ENCODE data around the gene PCDHGB4. TPM values are rescaled to one million over a fixed set of nuclear protein-coding genes. Genes with fewer than 3 reads are reported as not detected.

The PCDHGB4 gene
- total and polyA plus RNA-seq, 2 of the 4 experiments (the other 2 are of a cell fraction) = 10.0 to 17.6 TPM

DNA sequence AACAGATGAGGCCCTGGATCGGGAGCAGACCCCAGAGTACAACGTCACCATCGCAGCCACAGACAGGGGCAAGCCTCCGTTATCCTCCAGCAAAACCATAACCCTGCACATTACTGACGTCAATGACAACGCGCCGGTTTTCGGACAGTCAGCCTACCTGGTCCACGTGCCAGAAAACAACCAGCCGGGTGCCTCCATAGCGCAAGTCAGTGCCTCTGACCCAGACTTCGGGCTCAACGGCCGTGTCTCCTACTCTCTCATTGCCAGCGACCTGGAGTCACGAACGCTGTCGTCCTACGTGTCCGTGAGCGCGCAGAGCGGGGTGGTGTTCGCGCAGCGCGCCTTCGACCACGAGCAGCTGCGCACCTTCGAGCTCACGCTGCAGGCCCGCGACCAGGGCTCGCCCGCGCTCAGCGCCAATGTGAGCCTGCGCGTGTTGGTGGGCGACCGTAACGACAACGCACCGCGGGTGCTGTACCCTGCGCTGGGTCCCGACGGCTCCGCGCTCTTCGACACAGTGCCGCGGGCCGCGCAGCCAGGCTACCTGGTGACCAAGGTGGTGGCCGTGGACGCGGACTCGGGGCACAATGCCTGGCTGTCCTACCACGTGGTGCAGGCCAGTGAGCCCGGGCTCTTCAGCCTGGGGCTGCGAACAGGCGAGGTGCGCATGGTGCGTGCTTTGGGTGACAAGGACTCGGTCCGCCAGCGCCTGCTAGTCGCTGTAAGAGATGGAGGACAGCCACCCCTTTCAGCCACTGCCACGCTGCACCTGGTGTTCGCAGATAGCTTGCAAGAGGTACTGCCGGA, 31.8 kb downstream of the PCDHGB4 start:
- Histone ChIP-seq H3K14ac (replicated peaks; ENCODE audit: low read depth, low read length) (no peak overlapping the region), H3K4me1 (ENCODE audit: control insufficient read depth, insufficient read depth, low read length) (no peaks in the 10 kb centered on the region), H2BK20ac (ENCODE audit: low read depth, low read length) (no peak overlapping the region), H4K5ac (ENCODE audit: low read depth, low read length) (no peak overlapping the region), H3K4me2 (ENCODE audit: low read depth, low read length) (no peak overlapping the region), H3K23ac (ENCODE audit: low read depth, low read length) (no peak overlapping the region), H3K9me1 (ENCODE audit: insufficient read depth, low read length) (no peaks in the 10 kb centered on the region), H3K79me1 (ENCODE audit: low read depth in 1 of 2, low read length in 2 of 2) (peaks cover 23 to 25% of the 10 kb centered on the region in 2 experiments), H3K56ac (ENCODE audit: extremely low read depth, insufficient read depth, low read length) (no peak overlapping the region), H2AFZ (replicated peaks; ENCODE audit: low read length, poor library complexity) (peak overlapping the region; percentile 25), H2BK120ac (ENCODE audit: low read depth, low read length) (no peak overlapping the region), H2AK9ac (replicated peaks; ENCODE audit: low read depth, low read length, poor library complexity) (no peak overlapping the region), H3K36me3 (ENCODE audit: control insufficient read depth, insufficient read depth, low read length) (peaks cover 29% of the 10 kb centered on the region), H3K27ac (ENCODE audit: insufficient read depth, low read length) (no peak overlapping the region), H2AK5ac (ENCODE audit: low read depth, low read length) (no peak overlapping the region), H3K4me3 (ENCODE audit: insufficient read depth, low read depth, low read length) (no peak overlapping the region), H3K4ac (ENCODE audit: low read depth, low read length) (no peak overlapping the region), H3K18ac (ENCODE audit: low read depth, low read length) (no peak overlapping the region), H4K20me1 (ENCODE audit: insufficient read depth, low read length) (no peaks in the 10 kb centered on the region), H4K91ac (ENCODE audit: insufficient read depth, low read depth, low read length) (no peak overlapping the region), H3K9ac (ENCODE audit: low read depth, low read length) (no peak overlapping the region), H2BK15ac (ENCODE audit: low read depth, low read length) (no peak overlapping the region), H3K27me3 (ENCODE audit: control insufficient read depth, insufficient read depth, low read length) (no peaks in the 10 kb centered on the region), H2BK5ac (ENCODE audit: low read depth, low read length, poor library complexity, severe bottlenecking) (no peak overlapping the region), H3K9me3 (ENCODE audit: control insufficient read depth, insufficient read depth, low read length) (peaks cover 53% of the 10 kb centered on the region), H4K8ac (ENCODE audit: low read depth in 2 of 2, low read length in 2 of 2) (no peak overlapping the region)
- no TSS peak for BruUV-seq (replicated peaks)
- in situ Hi-C loops (cut with MboI; ENCODE audit: low sequenced_read_pairs) = loop anchor here (5.0 kb wide), 1 partner anchor 143 kb away; no protein-coding TSS in a partner anchor
- ATAC-seq (ENCODE audit: low read depth) (no peak), DNase-seq (no peak)
- dilution Hi-C loops (cut with HindIII; ENCODE audit: low sequenced_read_pairs, unreplicated experiment) = no loop called here
- CTCF ChIA-PET = interaction anchor here (1.3 to 3.8 kb wide), 3 partner anchors 105 to 141 kb away, joined by 5 to 34 read pairs (median 19); no protein-coding TSS in a partner anchor
- intact Hi-C loops (cut with micrococcal nuclease) = loop anchor here (5.0 kb wide), 1 partner anchor 58 kb away; the partner anchor contains the start of gene PCDHGC3
- POLR2A ChIA-PET (ENCODE audit: unreplicated experiment) = no interaction called here
- WGBS, 2 experiments (ENCODE audit: extremely low coverage in 2 of 2, insufficient read length in 1 of 2) = 50% methylated on average over 58 of the region's 74 CpGs; no CpG with 5 or more reads in 1 of the 2 experiments
- TF ChIP-seq NFE2L2 (IDR thresholded peaks at IDR 0.05; ENCODE audit: low read depth, low read length) = no peak
- no peak for TF ChIP-seq USF2 (IDR thresholded peaks at IDR 0.05; ENCODE audit: low read depth, low read length)
- TF ChIP-seq RFX5 (IDR thresholded peaks at IDR 0.05; ENCODE audit: low read depth, low read length) = no peak
- no peak for TF ChIP-seq FOS (IDR thresholded peaks at IDR 0.05; ENCODE audit: low read depth, low read length)
- no peak for TF ChIP-seq RAD21 (IDR thresholded peaks at IDR 0.05; ENCODE audit: low read length)
- no peak for TF ChIP-seq CEBPB (IDR thresholded peaks at IDR 0.05; ENCODE audit: low read depth, low read length)
- TF ChIP-seq POLR2A (IDR thresholded peaks at IDR 0.05; ENCODE audit: low read depth, low read length) = no peak
- TF ChIP-seq MAFK (IDR thresholded peaks at IDR 0.05; ENCODE audit: low read depth, low read length) = no peak
- no peak for TF ChIP-seq RCOR1 (IDR thresholded peaks at IDR 0.05; ENCODE audit: insufficient replicate concordance, low read length)
- TF ChIP-seq MAZ (IDR thresholded peaks at IDR 0.05; ENCODE audit: borderline replicate concordance, low read depth, low read length) = no peak
- no peak for TF ChIP-seq SMC3 (IDR thresholded peaks at IDR 0.05; ENCODE audit: low read depth, low read length)
- no peak for TF ChIP-seq ELK1 (IDR thresholded peaks at IDR 0.05; ENCODE audit: borderline replicate concordance, low read depth, low read length)
- TF ChIP-seq BHLHE40 (IDR thresholded peaks at IDR 0.05; ENCODE audit: low read depth, low read length) = no peak
- TF ChIP-seq, protein P1, sequence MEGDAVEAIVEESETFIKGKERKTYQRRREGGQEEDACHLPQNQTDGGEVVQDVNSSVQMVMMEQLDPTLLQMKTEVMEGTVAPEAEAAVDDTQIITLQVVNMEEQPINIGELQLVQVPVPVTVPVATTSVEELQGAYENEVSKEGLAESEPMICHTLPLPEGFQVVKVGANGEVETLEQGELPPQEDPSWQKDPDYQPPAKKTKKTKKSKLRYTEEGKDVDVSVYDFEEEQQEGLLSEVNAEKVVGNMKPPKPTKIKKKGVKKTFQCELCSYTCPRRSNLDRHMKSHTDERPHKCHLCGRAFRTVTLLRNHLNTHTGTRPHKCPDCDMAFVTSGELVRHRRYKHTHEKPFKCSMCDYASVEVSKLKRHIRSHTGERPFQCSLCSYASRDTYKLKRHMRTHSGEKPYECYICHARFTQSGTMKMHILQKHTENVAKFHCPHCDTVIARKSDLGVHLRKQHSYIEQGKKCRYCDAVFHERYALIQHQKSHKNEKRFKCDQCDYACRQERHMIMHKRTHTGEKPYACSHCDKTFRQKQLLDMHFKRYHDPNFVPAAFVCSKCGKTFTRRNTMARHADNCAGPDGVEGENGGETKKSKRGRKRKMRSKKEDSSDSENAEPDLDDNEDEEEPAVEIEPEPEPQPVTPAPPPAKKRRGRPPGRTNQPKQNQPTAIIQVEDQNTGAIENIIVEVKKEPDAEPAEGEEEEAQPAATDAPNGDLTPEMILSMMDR (conservative IDR thresholded peaks at IDR 0.05; ENCODE audit: low read depth, low read length) = no peak
- no peak for TF ChIP-seq MXI1 (IDR thresholded peaks at IDR 0.05; ENCODE audit: borderline replicate concordance, low read depth, low read length)
